Measurements from ENCODE around the gene NAALADL2.

Gene NAALADL2

DNA sequence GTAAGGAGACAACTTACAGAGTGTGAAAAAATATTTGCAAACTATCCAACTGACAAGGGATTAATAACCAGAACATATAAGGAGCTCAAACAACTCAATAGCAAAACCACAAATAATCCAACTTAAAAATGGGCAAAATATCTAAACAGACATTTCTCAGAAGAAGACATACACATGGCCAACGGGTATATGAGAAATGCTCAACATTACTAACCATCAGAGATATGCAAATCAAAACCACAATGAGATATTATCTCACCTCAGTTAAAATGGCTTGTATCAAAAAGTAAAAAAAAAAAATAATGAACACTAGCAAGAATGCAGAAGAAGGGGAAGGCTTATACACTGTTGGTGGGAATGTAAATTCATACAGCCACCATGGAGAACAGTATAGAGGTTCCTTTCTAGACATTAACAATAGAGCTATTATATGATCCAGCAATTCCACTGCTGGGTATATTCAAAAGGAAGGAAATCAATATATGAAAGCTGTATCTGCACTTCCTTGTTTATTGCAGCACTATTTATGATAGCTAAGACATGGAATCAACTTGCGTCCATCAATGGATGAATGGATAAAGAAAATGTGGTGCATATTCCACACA lies 998.6 kb downstream of the NAALADL2 start:
- DNase-seq (ENCODE audit: low spot score): no peak
